GM21529 (cell line): ENCODE data around the gene LDLRAD2.

Experiments
- ATAC-seq: cut with Tn5 transposase; IDR thresholded peaks from one replicate; pipeline ENCODE4 v1.9.1; 2021; ENCODE audit not compliant: unreplicated experiment

Gene LDLRAD2

GRCh38 chr1:21841852-21842466 lies 29.9 kb downstream of the LDLRAD2 start:
- ATAC-seq: no peak

- ATAC-seq: no peak
These were observed 30.6 kb downstream of the LDLRAD2 start for GRCh38 chr1:21842606-21843162.

- ATAC-seq: no peak
These were observed 31.1 kb downstream of the LDLRAD2 start for GRCh38 chr1:21843208-21843607.

GRCh38 chr1:21843996-21844395 lies 31.9 kb downstream of the LDLRAD2 start:
- no peak for ATAC-seq

GRCh38 chr1:21845646-21846641 lies 33.9 kb downstream of the LDLRAD2 start:
- no peak for ATAC-seq

GRCh38 chr1:21847223-21848205 lies 35.4 kb downstream of the LDLRAD2 start:
- ATAC-seq: no peak

- ATAC-seq: no peak
These were observed 36.6 kb downstream of the LDLRAD2 start for GRCh38 chr1:21848524-21849174.

GRCh38 chr1:21849909-21850576 lies 38.0 kb downstream of the LDLRAD2 start:
- no peak for ATAC-seq

- ATAC-seq: no peak
These were observed 39.6 kb downstream of the LDLRAD2 start for GRCh38 chr1:21851430-21852250.

GRCh38 chr1:21852282-21853130 lies 40.4 kb downstream of the LDLRAD2 start:
- ATAC-seq: no peak

- no peak for ATAC-seq
These were observed 41.0 kb downstream of the LDLRAD2 start for GRCh38 chr1:21853131-21853427.

GRCh38 chr1:21854090-21854750 lies 42.2 kb downstream of the LDLRAD2 start:
- ATAC-seq: no peak

GRCh38 chr1:21854751-21855131 lies 42.7 kb downstream of the LDLRAD2 start:
- no peak for ATAC-seq

- ATAC-seq: no peak
These were observed 43.4 kb downstream of the LDLRAD2 start for GRCh38 chr1:21855257-21856096.

GRCh38 chr1:21857142-21857839 lies 45.2 kb downstream of the LDLRAD2 start:
- no peak for ATAC-seq
